Uterus (tissue), 4 donors: Measurements from ENCODE around the gene SPTBN4. TPM values are rescaled to one million over a fixed set of nuclear protein-coding genes. Genes with fewer than 3 reads are reported as not detected.
"Not testable (repeated sequence)": the region's sequence is repeated elsewhere in the genome, so short reads cannot be mapped to it uniquely, and the experiment has no call there.

ENCODE experiments used
- DNase-seq, 2 donors: peaks; one replicate each; pipeline ENCODE4 v3.0.0-alpha.2; 2019 to 2020
- H3K27ac ChIP-seq, 2 donors: fragments of 200-600 bp; sonication (generic); 1 replicate in 1 of 2; 2 replicates in 1 of 2; pipeline ENCODE4 v1.5.1; 2016 to 2018
- H3K27me3 ChIP-seq, 2 donors: fragments of 200-600 bp; sonication (generic); one replicate each; pipeline ENCODE4 v1.5.1; 2018 to 2019; ENCODE audit warnings: control low read depth in 1 of 2
- H3K36me3 ChIP-seq, 2 donors: fragments of 200-600 bp; sonication (generic); one replicate each; pipeline ENCODE4 v1.5.1; 2019; ENCODE audit warnings: control low read depth in 1 of 2
- H3K4me1 ChIP-seq, 2 donors: fragments of 200-600 bp; sonication (generic); one replicate each; pipeline ENCODE4 v1.5.1; 2018 to 2019; ENCODE audit warnings: control low read depth in 1 of 2
- H3K4me3 ChIP-seq, 2 donors: fragments of 200-600 bp; sonication (generic); 1 replicate in 1 of 2; 2 replicates in 1 of 2; pipeline ENCODE4 v1.5.1; 2018 to 2019; ENCODE audit warnings: mild to moderate bottlenecking in 1 of 2
- H3K9me3 ChIP-seq, 2 donors: fragments of 200-600 bp; sonication (generic); one replicate each; pipeline ENCODE4 v1.5.1; 2019; ENCODE audit warnings: control low read depth in 1 of 2
- POLR2A ChIP-seq, 2 donors: fragments of 450-650 bp; IDR thresholded peaks; one replicate each; pipeline ENCODE4 v1.6.1; 2016; ENCODE audit warnings: antibody characterized with exemption in 2 of 2, mild to moderate bottlenecking in 1 of 2, moderate library complexity in 1 of 2
- intact Hi-C: fragments of 100-400 bp; cut with DNase I; formaldehyde crosslinking; loops from one replicate; pipeline ENCODE4 v1.15.1; 2023; ENCODE audit warnings: low total_unique reads
- total RNA-seq, 4 donors: library from RNA; depleted of rRNA in 3 of 4; stranded (reverse); fragments of >200 nt in 3 of 4; gene quantifications; one replicate each; pipeline versions ENCODE4 v1.1.0 to v1.2.4, GENCODE V29; 2014 to 2023
- TF ChIP-seq, protein P1 (sequence below), 4 experiments: fragments of 200-600 bp in 2 of 4; fragments of 450-650 bp in 2 of 4; sonication (generic) in 2 of 4; IDR thresholded peaks; one replicate each; pipeline ENCODE4 v1.5.1; 2016 to 2019; ENCODE audit warnings: antibody characterized with exemption in 4 of 4, mild to moderate bottlenecking in 2 of 4, moderate library complexity in 1 of 4
- donor health status: DM: yes; HTN: yes; CAD: no.

Gene SPTBN4
- total RNA-seq, 4 donors from 2014 or later, result 3.1 to 7.0 (median 5.3) TPM; not detected in 1

DNA sequence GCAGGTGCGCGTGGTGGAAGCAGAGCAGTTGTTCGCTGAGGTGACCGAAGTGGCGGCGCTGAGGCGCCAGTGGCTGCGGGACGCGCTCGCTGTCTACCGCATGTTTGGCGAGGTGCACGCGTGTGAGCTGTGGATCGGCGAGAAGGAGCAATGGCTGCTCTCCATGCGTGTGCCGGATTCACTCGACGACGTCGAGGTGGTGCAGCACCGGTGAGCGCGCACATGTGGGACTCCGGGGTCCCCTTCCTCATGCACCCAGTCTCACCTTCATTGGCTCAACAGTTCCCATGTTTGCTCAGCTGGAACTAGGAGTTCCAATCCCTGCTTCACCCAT lies 46.5 kb downstream of the SPTBN4 start:
- no peaks in the 10 kb centered on the region for H3K9me3 ChIP-seq
- no peaks in the 10 kb centered on the region for H3K36me3 ChIP-seq
- TF ChIP-seq, protein P1, sequence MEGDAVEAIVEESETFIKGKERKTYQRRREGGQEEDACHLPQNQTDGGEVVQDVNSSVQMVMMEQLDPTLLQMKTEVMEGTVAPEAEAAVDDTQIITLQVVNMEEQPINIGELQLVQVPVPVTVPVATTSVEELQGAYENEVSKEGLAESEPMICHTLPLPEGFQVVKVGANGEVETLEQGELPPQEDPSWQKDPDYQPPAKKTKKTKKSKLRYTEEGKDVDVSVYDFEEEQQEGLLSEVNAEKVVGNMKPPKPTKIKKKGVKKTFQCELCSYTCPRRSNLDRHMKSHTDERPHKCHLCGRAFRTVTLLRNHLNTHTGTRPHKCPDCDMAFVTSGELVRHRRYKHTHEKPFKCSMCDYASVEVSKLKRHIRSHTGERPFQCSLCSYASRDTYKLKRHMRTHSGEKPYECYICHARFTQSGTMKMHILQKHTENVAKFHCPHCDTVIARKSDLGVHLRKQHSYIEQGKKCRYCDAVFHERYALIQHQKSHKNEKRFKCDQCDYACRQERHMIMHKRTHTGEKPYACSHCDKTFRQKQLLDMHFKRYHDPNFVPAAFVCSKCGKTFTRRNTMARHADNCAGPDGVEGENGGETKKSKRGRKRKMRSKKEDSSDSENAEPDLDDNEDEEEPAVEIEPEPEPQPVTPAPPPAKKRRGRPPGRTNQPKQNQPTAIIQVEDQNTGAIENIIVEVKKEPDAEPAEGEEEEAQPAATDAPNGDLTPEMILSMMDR (IDR thresholded peaks at IDR 0.05), result no peak
- no peak for TF ChIP-seq POLR2A (IDR thresholded peaks at IDR 0.05)
- no peaks in the 10 kb centered on the region for H3K27me3 ChIP-seq
- H3K4me3 ChIP-seq, result no peak overlapping the region
- no peak for DNase-seq
- intact Hi-C loops, result no loop called here
- H3K4me1 ChIP-seq, result peaks cover 0 to 6% of the 10 kb centered on the region in 2 donors
- no peak overlapping the region for H3K27ac ChIP-seq

DNA sequence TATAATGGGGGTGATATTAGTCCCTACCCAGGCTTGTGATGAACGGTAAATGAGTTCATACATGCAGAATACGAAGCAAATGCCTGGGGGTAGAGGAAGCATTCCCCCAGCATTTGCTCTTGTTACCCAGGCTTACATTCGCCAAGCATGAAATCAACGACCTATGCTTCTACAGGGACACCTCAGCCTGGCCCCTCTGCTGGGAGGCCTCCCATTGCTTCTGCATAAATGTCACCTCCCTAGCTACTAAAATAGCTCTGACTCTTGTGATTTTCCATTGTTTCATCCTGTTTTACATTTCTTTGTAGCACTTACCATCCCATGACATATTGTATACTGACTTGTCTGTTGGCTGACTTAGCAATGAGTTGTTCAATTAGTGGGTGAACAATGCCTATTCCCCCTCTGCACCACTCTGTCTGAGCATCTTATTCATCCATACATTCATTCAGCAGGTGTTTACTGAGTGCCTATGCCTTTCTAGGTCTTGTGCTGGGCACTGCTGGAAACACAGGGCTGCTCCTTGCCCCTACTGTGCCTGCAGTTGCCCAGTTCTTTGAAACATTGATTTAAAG lies 47.0 kb downstream of the SPTBN4 start:
- Histone ChIP-seq H3K4me3 (no peak overlapping the region), H3K36me3 (no peaks in the 10 kb centered on the region), H3K4me1 (peaks cover 0 to 6% of the 10 kb centered on the region in 2 donors), H3K27ac (no peak overlapping the region), H3K9me3 (no peaks in the 10 kb centered on the region), H3K27me3 (no peaks in the 10 kb centered on the region)
- TF ChIP-seq, protein P1 (IDR thresholded peaks at IDR 0.05), result no peak
- no peak for TF ChIP-seq POLR2A (IDR thresholded peaks at IDR 0.05)
- no peak for DNase-seq
- intact Hi-C loops, result no loop called here

DNA sequence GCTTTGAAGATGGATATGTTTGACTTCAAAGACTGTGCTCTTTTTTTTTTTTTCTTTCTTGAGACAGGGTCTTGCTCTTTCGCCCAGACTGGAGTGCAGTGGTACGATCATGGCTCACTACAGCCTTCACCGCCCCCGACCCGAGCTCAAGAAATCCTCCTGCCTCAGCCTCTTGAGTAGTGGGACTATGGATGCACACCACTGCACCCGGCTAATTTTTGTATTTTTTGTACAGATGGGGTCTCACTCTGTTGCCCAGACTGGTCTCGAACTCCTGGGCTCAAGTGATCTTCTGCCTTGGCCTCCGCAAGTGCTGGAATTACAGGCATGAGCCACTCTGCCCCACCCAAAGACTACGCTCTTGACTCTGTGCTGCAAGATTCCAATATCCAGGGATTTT lies 50.4 kb downstream of the SPTBN4 start:
- peaks cover 0 to 6% of the 10 kb centered on the region in 2 donors for H3K4me1 ChIP-seq
- intact Hi-C loops, result no loop called here
- H3K36me3 ChIP-seq, result no peaks in the 10 kb centered on the region
- DNase-seq, result no peak
- no peak for TF ChIP-seq POLR2A (IDR thresholded peaks at IDR 0.05)
- TF ChIP-seq, protein P1 (IDR thresholded peaks at IDR 0.05), result no peak
- H3K27ac ChIP-seq, result no peak overlapping the region
- no peaks in the 10 kb centered on the region for H3K27me3 ChIP-seq
- no peak overlapping the region for H3K4me3 ChIP-seq
- no peaks in the 10 kb centered on the region for H3K9me3 ChIP-seq

DNA sequence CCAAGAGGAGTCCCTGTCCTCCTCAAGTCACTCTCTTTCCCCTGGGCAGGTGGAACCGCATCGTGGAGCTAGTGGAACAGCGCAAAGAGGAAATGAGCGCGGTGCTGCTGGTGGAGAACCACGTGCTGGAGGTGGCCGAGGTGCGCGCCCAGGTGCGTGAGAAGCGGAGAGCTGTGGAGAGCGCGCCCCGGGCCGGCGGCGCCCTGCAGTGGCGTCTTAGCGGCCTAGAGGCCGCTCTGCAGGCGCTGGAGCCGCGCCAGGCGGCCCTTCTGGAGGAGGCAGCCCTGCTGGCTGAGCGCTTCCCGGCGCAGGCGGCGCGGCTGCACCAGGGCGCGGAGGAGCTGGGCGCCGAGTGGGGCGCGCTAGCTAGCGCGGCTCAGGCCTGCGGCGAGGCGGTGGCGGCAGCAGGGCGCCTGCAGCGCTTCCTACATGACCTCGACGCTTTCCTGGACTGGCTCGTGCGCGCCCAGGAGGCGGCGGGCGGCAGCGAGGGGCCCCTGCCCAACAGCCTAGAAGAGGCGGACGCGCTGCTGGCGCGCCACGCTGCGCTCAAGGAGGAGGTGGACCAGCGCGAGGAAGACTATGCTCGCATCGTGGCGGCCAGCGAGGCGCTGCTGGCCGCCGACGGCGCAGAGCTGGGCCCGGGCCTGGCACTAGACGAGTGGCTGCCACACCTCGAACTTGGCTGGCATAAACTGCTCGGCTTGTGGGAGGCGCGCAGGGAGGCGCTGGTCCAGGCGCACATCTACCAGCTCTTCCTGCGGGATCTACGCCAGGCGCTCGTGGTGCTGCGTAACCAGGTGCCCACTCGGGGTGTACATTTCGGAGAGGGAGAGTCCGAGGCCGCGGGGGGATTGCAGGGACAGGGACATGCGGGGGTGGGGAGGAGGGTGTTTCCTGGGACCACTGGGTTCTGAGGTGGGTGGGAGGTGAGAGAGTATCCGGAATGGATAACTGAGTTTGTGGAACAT lies 52.8 kb downstream of the SPTBN4 start:
- H3K4me3 ChIP-seq, result no peak overlapping the region
- DNase-seq, result no peak
- no peak for TF ChIP-seq POLR2A (IDR thresholded peaks at IDR 0.05)
- TF ChIP-seq, protein P1 (IDR thresholded peaks at IDR 0.05), result no peak
- H3K36me3 ChIP-seq, result no peaks in the 10 kb centered on the region
- no peaks in the 10 kb centered on the region for H3K9me3 ChIP-seq
- H3K4me1 ChIP-seq, result no peaks in the 10 kb centered on the region
- intact Hi-C loops, result no loop called here
- H3K27me3 ChIP-seq, result no peaks in the 10 kb centered on the region
- no peak overlapping the region for H3K27ac ChIP-seq

DNA sequence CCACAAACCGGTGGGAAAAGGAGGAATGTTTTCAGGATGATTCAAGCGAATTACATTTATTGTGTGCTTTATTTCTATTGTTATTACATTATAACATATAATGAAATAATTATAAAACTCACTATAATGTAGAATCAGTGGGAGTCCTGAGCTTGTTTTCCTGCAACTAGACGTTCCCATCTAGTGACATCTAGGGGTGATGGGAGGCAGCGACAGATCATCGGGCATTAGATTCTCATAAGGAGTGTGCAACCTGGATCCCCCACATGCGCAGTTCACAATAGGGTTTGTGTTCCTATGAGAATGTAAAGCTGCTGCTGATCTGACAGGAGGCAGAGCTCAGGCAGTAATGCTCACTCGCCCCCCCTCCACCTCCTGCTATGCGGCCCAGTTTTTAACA lies 54.5 kb downstream of the SPTBN4 start:
- Histone ChIP-seq H3K27ac (no peak overlapping the region), H3K27me3 (no peaks in the 10 kb centered on the region), H3K4me1 (no peaks in the 10 kb centered on the region), H3K36me3 (no peaks in the 10 kb centered on the region), H3K9me3 (no peaks in the 10 kb centered on the region), H3K4me3 (no peak overlapping the region)
- no peak for TF ChIP-seq POLR2A (IDR thresholded peaks at IDR 0.05)
- TF ChIP-seq, protein P1 (IDR thresholded peaks at IDR 0.05), result no peak
- no peak for DNase-seq
- intact Hi-C loops, result no loop called here

DNA sequence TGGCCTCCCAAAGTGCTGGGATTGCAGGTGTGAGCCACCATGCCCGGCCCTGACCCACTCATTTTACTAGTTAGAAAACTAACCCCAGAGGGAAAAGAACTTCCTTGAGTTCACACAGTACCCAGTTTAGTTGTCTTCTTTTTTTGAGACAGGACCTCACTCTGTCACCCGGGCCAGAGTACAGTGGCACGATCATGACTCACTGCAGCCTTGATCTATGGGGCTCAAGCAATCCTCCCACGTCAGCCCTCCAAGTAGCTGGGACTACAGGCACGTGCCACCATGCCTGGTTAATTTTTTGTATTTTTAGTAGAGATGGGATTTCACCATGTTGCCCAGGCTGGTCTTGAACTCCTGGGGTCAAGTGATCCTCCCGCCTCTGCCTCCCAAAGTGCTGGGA lies 55.1 kb downstream of the SPTBN4 start:
- H3K36me3 ChIP-seq, H3K27me3 ChIP-seq, DNase-seq, H3K9me3 ChIP-seq, H3K4me1 ChIP-seq, H3K27ac ChIP-seq, H3K4me3 ChIP-seq, intact Hi-C loops: not testable (repeated sequence)
